ENCODE results near the gene MPPED1.

MPPED1 gene

GRCh38 chr22:43449831-43450225, 38.0 kb downstream of the MPPED1 start:
- no peak for DNase-seq

DNA sequence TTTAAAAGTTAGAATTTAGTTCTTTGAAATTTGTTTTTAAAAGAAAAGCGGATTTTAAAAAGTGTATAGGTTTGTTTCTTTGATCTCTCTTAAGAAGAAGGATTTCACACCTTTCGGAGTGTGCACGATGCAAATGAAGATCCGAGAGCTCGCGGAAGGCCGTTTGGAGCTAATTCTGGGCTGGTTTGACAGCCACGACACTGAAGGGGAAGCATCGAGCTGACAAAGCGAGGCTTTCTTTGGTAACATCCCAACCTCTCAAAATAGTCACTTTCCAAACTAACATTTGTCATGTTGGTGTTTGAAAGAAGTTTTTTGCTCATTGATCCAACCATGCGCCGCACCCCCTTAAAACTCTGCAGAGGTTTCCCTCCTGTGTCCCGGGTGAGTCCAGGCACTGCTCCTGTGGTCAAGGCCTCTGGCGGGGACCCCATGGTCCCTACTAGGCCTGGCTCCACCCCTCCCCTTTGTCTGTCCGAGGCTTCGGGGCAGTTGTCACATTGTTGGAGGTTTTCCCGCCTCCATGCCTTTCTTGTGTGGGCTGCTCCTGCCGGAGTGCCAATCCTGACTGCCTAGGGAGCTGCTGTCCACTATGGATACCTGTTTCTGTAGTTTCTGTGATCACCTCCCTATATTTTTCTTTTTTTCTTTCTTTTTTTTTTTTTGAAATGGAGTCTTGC, 39.7 kb downstream of the MPPED1 start:
- no peak for DNase-seq

DNA sequence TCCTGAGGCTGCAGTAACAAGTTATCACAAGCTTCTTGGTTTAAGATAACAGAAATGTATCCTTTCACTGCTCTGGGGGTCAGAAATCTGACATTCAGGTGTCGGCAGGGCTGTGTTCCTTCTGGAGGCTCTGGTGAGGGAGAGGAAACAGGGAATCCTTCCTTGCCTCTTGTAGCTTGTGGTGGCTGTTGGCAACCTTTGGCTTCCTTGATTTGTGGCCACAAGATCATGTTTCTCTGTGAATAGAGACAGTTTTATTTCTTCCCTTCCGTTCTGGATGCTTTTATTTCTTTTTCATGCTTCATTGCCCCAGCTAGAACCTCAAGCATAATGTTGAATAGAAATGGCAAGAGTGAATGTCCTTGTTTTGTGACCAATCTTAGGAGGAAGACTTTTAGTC, 44.0 kb downstream of the MPPED1 start:
- no peak for DNase-seq

- DNase-seq = no peak
Measured at GRCh38 chr22:43457002-43457401, 45.2 kb downstream of the MPPED1 start.

GRCh38 chr22:43462701-43463100, 50.9 kb downstream of the MPPED1 start:
- no peak for DNase-seq

- DNase-seq = no peak
Measured at GRCh38 chr22:43464809-43465208, 53.0 kb downstream of the MPPED1 start.

DNA sequence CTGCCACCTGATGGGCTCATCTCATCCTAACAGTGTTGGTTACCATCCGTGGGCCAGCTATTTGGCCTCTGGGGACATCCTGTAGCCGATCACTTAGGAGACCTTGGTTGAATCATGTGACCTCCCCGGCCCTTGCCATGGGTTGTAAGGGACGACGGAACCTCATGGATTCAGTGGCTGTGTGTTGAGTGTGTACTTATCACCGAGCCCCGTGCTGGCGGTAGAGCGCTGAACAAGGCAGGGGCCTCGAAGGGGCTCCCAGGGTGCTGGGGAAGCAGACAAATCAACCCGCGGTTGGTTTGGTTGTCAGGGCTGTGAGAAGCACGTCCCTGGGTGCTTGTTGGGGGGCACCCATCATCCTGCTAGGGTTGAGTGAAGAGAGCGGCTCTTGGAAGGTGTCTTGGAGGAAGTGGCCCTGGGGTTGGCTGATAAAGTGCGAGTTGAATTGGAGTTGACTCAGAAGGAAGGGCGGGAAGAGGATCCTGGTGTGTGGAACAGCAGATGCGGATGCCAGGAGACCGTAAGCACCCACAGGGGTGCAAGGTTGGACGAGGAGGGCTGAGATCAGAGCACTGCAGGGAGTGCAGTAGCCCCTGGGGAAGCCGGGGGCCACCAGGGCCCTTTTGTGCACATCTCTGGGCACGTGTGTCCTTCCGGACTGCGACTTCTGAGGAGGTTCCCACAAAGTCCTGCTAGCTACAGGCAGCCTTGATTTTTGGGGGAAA, 53.6 kb downstream of the MPPED1 start:
- DNase-seq = no peak

DNA sequence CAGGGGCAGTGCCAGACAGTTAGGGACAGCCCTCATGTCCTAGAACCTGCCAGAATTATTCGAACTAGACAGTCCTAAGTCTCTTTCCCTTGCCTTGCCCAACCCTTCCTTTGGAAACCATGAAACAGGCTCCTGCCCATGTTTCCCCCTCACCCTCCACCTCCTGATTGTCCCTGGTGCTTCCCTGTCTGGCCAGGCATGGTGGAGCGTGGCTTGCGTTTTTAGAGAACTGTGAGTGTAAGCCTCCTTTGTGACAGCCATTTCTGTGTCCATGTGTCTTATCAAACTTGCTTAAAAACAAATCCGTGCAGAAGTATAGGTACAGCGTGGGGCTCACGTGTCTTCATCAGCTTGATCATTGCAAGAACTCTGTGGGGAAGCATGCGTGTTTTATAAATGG, 54.9 kb downstream of the MPPED1 start:
- DNase-seq = no peak

DNA sequence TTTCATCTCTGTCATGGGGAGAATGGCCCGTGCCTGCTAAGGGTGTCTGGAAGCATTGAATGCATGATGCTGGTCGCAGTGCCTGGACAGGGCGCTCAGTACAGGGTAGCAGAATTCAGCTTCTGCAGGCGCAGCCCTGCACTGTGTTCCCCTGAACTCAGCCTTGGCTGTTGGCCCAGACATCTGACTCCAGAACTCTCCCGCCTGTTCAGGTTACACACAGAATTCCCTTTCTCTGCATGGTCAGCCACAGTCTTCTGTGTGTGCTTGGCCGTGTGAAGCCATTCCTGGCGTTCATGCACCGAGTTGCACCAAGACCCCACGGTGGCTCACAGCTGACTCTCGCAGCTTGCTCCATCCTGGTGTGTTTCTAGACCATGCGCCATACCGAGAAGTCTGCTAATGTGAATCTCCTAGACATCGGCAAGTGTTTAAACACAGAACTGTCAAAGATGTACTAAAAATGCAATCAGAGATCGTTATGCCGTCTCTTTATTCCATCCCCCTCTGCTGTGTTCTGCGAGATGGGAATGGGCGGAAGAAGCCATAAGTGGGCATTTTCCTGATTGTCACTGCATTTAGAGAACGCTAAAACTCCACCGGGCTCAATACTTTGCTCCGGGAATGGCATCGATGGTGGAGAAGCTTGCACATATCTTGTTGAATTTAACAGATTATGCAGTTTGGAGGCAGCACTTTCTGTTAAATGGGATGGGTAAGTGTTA, 55.6 kb downstream of the MPPED1 start:
- DNase-seq = no peak

- no peak for DNase-seq
Measured at GRCh38 chr22:43470253-43470652, 58.4 kb downstream of the MPPED1 start.

- DNase-seq = no peak
Measured at GRCh38 chr22:43470941-43471585, 59.2 kb downstream of the MPPED1 start.

GRCh38 chr22:43471606-43472135, 59.9 kb downstream of the MPPED1 start:
- no peak for DNase-seq

GRCh38 chr22:43473031-43473430, 61.2 kb downstream of the MPPED1 start:
- DNase-seq = no peak

DNA sequence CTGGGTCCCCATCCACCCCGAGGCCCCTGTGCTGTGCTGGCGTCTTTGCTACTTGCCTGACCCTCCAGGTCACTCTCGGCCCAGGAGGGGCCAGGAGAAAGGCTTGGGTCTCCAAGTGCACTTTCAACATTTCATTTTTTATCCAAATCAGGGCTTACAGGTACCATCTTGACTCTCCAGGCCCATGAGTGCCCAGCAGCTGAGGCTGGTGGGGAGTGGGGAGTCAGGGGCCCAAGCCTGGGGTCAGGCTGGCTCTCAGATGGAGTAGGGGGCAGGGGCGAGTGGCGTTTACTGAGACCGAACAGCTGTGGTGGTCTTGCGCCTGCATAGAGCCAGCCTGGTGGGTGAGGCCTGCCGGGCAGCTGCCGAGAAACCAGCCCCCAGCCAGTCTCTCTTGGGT, 61.6 kb downstream of the MPPED1 start:
- no peak for DNase-seq

DNA sequence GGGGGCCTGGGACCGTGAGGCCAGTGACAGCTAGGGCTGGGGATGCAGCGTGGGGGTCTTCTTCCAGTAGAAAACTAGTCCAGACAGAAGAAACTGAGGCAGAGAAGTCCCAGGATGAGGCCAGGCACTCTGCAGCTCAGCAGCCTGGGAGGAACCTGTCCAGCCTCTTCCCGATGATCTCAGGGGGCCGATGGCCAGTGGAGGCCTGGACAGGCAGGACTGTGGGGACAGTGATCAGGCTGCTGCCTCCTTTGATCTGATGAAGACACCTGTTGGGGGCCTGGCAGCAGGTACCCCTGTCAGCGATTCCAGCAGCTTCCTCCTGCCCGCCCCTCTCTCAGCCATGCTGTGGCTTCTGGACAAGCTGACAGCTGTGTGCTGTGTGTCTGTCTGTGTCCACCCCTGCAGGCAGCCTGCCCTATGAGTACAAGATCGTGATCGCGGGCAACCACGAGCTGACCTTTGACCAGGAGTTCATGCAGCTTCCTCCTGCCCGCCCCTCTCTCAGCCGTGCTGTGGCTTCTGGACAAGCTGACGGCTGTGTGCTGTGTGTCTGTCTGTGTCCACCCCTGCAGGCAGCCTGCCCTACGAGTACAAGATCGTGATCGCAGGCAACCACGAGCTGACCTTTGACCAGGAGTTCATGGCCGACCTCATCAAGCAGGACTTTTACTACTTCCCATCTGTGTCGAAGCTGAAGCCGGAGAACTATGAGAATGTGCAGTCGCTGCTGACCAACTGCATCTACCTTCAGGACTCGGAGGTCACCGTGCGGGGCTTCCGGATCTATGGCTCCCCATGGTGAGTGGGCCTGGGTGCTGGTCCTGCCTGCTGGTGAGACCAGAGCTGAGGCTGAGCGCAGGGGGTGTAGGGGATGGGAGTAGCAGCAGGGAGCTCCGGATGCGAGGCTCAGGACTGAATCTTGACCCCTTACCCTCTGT, 62.6 kb downstream of the MPPED1 start:
- no peak for DNase-seq

DNA sequence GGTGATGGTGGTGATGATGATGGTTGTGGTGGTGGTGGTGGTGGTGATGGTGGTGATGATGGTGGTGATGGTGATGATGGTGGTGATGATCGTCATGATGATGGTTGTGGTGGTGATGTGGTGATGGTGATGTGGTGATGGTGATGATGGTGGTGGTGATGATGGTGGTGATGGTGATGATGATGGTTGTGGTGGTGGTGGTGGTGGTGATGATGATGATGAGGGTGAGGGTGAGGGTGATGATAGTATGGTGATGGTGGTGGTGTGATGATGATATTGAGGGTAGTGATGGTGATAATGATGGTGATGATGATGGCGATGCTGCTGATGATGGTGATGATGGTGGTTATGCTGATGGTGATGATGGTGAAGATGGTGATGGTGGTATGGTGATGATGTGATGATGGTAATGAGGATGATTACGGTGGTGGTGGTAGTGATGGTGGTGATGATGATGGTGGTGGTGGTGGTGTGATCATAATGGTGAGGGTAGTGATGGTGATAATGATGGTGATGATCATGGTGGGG, 63.8 kb downstream of the MPPED1 start:
- DNase-seq = no peak

DNA sequence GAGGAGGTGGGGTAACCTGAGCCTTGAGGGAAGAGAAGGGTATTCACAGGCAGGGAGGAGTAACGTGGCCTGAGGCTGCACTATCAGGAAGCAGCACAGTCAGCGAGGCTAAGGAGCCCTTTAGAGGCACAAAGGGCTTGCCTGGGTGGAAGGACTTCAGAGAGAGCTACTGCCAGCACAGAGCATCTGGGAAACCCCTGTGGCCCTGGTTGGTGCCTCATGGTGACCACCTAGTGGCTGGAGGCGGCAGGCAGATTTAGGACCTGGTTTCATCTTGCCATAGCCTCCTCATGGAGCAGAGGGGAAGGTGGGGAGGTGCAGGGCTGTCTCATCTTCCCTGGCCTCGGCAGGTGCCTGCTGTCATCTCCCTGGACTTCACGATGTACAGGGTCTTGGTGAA, 64.5 kb downstream of the MPPED1 start:
- no peak for DNase-seq

GRCh38 chr22:43476751-43477725, 65.2 kb downstream of the MPPED1 start:
- no peak for DNase-seq

GRCh38 chr22:43477966-43478365, 66.2 kb downstream of the MPPED1 start:
- DNase-seq = no peak

DNA sequence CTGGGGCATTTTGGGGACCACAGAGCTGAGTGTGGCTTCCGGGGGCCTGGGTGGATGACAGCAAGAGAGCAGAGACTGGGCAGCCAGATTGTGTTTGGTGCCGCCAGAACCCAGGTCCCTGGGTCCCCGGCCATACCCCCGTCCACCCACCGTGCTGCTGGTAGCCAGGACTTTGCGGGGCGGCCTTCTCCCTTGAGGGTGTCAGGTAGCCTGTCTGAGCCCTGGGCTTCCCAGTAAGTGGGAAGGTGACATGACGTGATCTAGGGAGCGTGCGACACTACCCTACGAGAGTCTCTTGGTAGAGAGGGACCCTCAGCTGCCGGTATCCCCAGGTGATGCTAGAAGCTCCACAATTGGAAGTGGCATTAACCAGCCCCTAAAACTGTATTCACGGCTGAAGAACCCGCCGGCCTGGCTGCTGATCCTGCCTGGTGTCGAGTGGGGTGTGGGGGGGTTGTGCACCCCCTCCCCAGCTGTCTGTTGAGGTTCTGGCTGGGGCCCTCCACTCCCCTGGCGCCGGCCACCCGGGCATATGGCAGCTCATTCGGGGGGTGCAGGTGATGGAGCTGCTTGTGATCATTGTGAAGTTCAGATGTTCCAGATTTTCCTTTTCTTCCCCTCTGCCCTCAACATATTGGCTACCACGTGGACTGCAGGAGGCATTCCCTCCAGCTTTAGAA, 66.9 kb downstream of the MPPED1 start:
- no peak for DNase-seq
